ENCODE data around the gene CDK9. TPM values are rescaled to one million over a fixed set of nuclear protein-coding genes. Genes with fewer than 3 reads are reported as not detected.

The CDK9 gene
- total RNA-seq, 1 experiment from 2014 or later = 68.0 TPM

DNA sequence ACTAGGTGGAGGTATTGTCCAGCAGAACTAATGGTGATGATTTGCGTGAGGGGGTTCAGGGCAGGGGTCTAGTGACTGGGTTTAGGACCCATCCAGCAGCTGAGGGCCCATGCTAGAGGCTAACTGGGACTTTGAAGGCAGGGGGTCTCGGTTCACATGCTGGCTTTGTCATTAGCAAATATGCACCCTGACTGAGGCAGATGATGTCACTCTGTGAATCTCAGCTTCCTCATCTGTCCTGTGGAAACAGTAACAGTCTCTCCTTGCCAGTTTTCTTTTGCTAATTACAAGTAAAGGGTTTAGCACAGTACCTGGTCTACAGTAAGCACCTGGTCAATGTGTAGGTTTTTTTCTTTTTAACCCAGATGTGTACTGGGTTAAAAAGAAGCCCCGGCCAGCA, 12.6 kb upstream of the CDK9 start:
- no peak overlapping the region for H3K27ac ChIP-seq (ENCODE audit: low read depth, low read length, poor library complexity, severe bottlenecking)
- no peak overlapping the region for H3K4me3 ChIP-seq (ENCODE audit: low read depth, low read length, poor library complexity, severe bottlenecking)
- H3K9me3 ChIP-seq (ENCODE audit: low read depth, low read length, poor library complexity, severe bottlenecking) = no peaks in the 10 kb centered on the region
- no peaks in the 10 kb centered on the region for H3K27me3 ChIP-seq (replicated peaks; ENCODE audit: insufficient read depth, low read depth, low read length, poor library complexity)
- CTCF ChIA-PET = no interaction called here
- no peak for TF ChIP-seq EZH2 (IDR thresholded peaks at IDR 0.05; ENCODE audit: borderline replicate concordance, low read depth, low read length, poor library complexity, severe bottlenecking)
- TF ChIP-seq, protein P1, sequence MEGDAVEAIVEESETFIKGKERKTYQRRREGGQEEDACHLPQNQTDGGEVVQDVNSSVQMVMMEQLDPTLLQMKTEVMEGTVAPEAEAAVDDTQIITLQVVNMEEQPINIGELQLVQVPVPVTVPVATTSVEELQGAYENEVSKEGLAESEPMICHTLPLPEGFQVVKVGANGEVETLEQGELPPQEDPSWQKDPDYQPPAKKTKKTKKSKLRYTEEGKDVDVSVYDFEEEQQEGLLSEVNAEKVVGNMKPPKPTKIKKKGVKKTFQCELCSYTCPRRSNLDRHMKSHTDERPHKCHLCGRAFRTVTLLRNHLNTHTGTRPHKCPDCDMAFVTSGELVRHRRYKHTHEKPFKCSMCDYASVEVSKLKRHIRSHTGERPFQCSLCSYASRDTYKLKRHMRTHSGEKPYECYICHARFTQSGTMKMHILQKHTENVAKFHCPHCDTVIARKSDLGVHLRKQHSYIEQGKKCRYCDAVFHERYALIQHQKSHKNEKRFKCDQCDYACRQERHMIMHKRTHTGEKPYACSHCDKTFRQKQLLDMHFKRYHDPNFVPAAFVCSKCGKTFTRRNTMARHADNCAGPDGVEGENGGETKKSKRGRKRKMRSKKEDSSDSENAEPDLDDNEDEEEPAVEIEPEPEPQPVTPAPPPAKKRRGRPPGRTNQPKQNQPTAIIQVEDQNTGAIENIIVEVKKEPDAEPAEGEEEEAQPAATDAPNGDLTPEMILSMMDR (conservative IDR thresholded peaks at IDR 0.05; ENCODE audit: low read depth, low read length) = no peak
- POLR2A ChIA-PET (ENCODE audit: low non-redundant PET) = no interaction called here
- no TSS peak for BruUV-seq (replicated peaks)
- H3K36me3 ChIP-seq (ENCODE audit: insufficient read depth, low read length, poor library complexity, severe bottlenecking) = no peaks in the 10 kb centered on the region
- intact Hi-C loops (cut with micrococcal nuclease; ENCODE audit: unreplicated experiment) = no loop called here
- DNase-seq (ENCODE audit: low spot score) = no peak
- H3K4me1 ChIP-seq (ENCODE audit: insufficient read depth, low read length, poor library complexity, severe bottlenecking) = peaks cover 7% of the 10 kb centered on the region

DNA sequence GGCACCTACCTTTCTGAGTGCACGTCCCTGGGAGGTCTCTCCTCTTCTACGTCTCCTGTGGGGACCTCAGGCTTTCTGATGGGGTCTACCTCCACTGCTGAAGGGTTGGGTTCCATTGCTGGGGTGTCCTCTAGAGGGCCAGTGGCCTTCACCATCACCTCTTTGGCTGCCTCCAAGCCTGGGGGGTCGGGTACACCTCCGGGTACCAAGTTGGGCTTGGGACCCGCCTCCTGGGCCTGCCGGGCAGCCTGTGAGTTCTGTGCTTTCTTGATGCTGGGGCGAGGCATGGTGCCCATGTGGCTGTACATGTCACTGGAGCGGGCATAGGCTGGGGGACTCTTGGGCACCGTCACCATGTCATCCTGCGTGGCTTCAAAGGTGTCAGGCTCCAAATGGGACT, 11.9 kb upstream of the CDK9 start:
- Histone ChIP-seq H3K27ac (ENCODE audit: low read depth, low read length, poor library complexity, severe bottlenecking) (no peak overlapping the region), H3K27me3 (replicated peaks; ENCODE audit: insufficient read depth, low read depth, low read length, poor library complexity) (no peaks in the 10 kb centered on the region), H3K4me3 (ENCODE audit: low read depth, low read length, poor library complexity, severe bottlenecking) (no peak overlapping the region), H3K4me1 (ENCODE audit: insufficient read depth, low read length, poor library complexity, severe bottlenecking) (peaks cover 7% of the 10 kb centered on the region), H3K9me3 (ENCODE audit: low read depth, low read length, poor library complexity, severe bottlenecking) (no peaks in the 10 kb centered on the region), H3K36me3 (ENCODE audit: insufficient read depth, low read length, poor library complexity, severe bottlenecking) (no peaks in the 10 kb centered on the region)
- no peak for DNase-seq (ENCODE audit: low spot score)
- POLR2A ChIA-PET (ENCODE audit: low non-redundant PET) = no interaction called here
- intact Hi-C loops (cut with micrococcal nuclease; ENCODE audit: unreplicated experiment) = no loop called here
- TF ChIP-seq EZH2 (IDR thresholded peaks at IDR 0.05; ENCODE audit: borderline replicate concordance, low read depth, low read length, poor library complexity, severe bottlenecking) = no peak
- TF ChIP-seq, protein P1 (conservative IDR thresholded peaks at IDR 0.05; ENCODE audit: low read depth, low read length) = no peak
- CTCF ChIA-PET = no interaction called here
- BruUV-seq (replicated peaks) = no TSS peak

DNA sequence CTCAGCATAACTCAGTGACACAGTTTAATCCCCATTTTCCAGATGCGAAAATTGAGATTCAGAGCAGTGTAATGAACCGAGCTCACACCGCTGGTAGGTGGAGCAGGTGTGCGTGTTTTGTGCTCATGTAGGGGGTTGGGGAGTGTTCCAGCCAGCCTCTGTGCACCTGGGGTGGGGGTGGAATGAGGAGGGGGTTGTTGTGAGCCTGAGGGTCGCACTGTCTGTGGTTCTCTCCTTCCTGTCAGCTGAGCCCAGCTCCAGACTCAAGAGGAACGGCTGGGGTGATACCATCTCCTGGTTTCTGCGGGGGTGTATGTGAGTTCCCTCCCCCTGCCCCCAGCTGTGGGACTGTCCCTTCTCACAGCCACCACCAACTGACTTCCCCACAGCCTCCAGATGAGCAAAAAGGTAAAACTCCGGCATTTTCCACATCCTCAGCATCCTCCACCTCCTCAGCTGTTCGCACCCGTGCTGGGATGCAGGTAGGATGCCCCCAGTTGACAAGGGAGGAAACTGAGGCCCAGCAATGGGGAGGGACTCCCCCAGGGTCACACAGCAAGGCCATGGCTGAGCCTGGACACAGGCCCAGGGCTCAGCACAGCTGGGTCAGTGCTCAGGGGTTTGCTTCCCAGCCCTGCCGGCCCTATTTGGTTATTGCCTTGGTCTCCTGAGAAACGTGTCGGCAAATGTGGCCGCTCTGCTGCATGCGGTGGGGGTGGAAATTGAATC, 9.5 kb upstream of the CDK9 start:
- TF ChIP-seq, protein P1 (conservative IDR thresholded peaks at IDR 0.05; ENCODE audit: low read depth, low read length) = no peak
- no peak for TF ChIP-seq EZH2 (IDR thresholded peaks at IDR 0.05; ENCODE audit: borderline replicate concordance, low read depth, low read length, poor library complexity, severe bottlenecking)
- BruUV-seq (replicated peaks) = no TSS peak
- Histone ChIP-seq H3K27me3 (replicated peaks; ENCODE audit: insufficient read depth, low read depth, low read length, poor library complexity) (no peaks in the 10 kb centered on the region), H3K9me3 (ENCODE audit: low read depth, low read length, poor library complexity, severe bottlenecking) (no peaks in the 10 kb centered on the region), H3K4me3 (ENCODE audit: low read depth, low read length, poor library complexity, severe bottlenecking) (no peak overlapping the region), H3K4me1 (ENCODE audit: insufficient read depth, low read length, poor library complexity, severe bottlenecking) (no peaks in the 10 kb centered on the region), H3K36me3 (ENCODE audit: insufficient read depth, low read length, poor library complexity, severe bottlenecking) (no peaks in the 10 kb centered on the region), H3K27ac (ENCODE audit: low read depth, low read length, poor library complexity, severe bottlenecking) (no peak overlapping the region)
- CTCF ChIA-PET = no interaction called here
- POLR2A ChIA-PET (ENCODE audit: low non-redundant PET) = no interaction called here
- peak; percentile 50 for DNase-seq (ENCODE audit: low spot score)
- intact Hi-C loops (cut with micrococcal nuclease; ENCODE audit: unreplicated experiment) = no loop called here
